ENCODE measurements around the gene RNF40. TPM values are rescaled to one million over a fixed set of nuclear protein-coding genes. Genes with fewer than 3 reads are reported as not detected.

RNF40 gene
- total RNA-seq, 1 experiment from 2014 or later, result 90.3 TPM

DNA sequence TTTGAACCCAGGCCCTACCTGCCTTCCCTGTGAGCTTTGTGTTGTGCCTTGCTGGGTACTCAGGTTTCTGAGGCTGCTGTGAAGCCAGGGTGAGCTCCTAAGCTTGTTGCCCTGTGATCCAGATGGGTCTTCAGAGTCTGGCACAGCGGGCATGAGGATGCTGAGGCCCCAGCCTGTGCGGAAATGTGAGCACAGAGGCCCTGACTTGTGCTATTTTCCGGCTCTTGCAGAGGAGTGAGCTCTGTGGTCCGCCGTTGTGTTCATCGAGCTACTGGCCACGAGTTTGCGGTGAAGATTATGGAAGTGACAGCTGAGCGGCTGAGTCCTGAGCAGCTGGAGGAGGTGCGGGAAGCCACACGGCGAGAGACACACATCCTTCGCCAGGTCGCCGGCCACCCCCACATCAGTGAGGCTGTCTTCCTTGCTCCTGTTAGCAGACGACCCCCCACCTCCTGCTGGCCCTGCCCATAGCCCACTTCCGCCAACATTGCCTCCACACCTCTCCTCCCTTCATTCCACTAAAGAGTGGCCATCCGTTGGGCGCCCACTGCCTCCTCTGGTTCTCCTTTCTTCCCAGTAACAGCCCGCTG is 11.2 kb upstream of the RNF40 start:
- H3K4me2 ChIP-seq (ENCODE audit: low read length), result no peak overlapping the region
- no peak overlapping the region for H3K9ac ChIP-seq (ENCODE audit: low read length)
- RAD21 ChIA-PET (ENCODE audit: low non-redundant PET in 1 of 2, low total read pairs in 2 of 2, uncharacterized antibody in 2 of 2, unreplicated experiment in 2 of 2), result no interaction called here
- H3K9me2 ChIP-seq (ENCODE audit: insufficient read depth), result no peaks in the 10 kb centered on the region
- intact Hi-C loops (cut with micrococcal nuclease), result no loop called here
- H3K36me3 ChIP-seq (ENCODE audit: control insufficient read depth in 1 of 2, insufficient read depth in 2 of 2, low read length in 2 of 2), result peaks cover 10 to 19% of the 10 kb centered on the region in 2 experiments; a peak in 3 of 4 replicates
- H3K27me3 ChIP-seq (ENCODE audit: insufficient read depth, low read length), result no peaks in the 10 kb centered on the region
- DNase-seq (ENCODE audit: low read depth, low spot score) (no peak), ATAC-seq (no peak)
- BruUV-seq (replicated peaks), result no TSS peak
- H3K4me1 ChIP-seq (ENCODE audit: control insufficient read depth in 1 of 2, insufficient read depth in 2 of 2, low read length in 2 of 2), result peaks cover 8 to 15% of the 10 kb centered on the region in 2 experiments; a peak in 3 of 4 replicates
- TF ChIP-seq, protein P1, sequence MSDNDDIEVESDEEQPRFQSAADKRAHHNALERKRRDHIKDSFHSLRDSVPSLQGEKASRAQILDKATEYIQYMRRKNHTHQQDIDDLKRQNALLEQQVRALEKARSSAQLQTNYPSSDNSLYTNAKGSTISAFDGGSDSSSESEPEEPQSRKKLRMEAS (IDR thresholded peaks at IDR 0.05), result no peak
- no peak for TF ChIP-seq SIN3A (IDR thresholded peaks at IDR 0.05; ENCODE audit: low read depth)
- TF ChIP-seq ZFX (IDR thresholded peaks at IDR 0.05), result no peak
- TF ChIP-seq TCF7L2 (IDR thresholded peaks at IDR 0.05; ENCODE audit: borderline replicate concordance, extremely low read depth, insufficient read depth, insufficient read length), result no peak
- no peak for TF ChIP-seq REST (IDR thresholded peaks at IDR 0.05; ENCODE audit: low read depth)
- no peak overlapping the region for H3K27ac ChIP-seq (ENCODE audit: low read depth, low read length)
- no peaks in the 10 kb centered on the region for H4K20me1 ChIP-seq (ENCODE audit: insufficient read depth)
- CTCF ChIA-PET, result no interaction called here
- no peak overlapping the region for H3K4me3 ChIP-seq (replicated peaks in 1 of 2; ENCODE audit: low read depth in 1 of 2, low read length in 2 of 2)
- H3K79me2 ChIP-seq (ENCODE audit: insufficient read depth, low read length), result peaks cover 19% of the 10 kb centered on the region
- no peaks in the 10 kb centered on the region for H3K9me3 ChIP-seq (ENCODE audit: control insufficient read depth in 1 of 2, insufficient read depth in 1 of 2, low read depth in 1 of 2, low read length in 2 of 2)
- H2AFZ ChIP-seq (ENCODE audit: low read depth, low read length, poor library complexity, severe bottlenecking), result no peak overlapping the region
- POLR2A ChIA-PET, result no interaction called here
